ENCODE data around the gene C11orf54.

Gene C11orf54

GRCh38 chr11:93741094-93741881, at the start of gene C11orf54, which contains the start of gene TAF1D:
C11orf54 (plus strand) TSS chr11:93741672; CDS start chr11:93747394, 5,722 bp downstream.
TAF1D (minus strand) TSS chr11:93741495; CDS start chr11:93739304, 2,191 bp downstream.
- peak; percentile 98 for DNase-seq

- DNase-seq = no peak
Measured at GRCh38 chr11:93694109-93694508, 47.4 kb upstream of the C11orf54 start.

- DNase-seq = no peak
Measured at GRCh38 chr11:93694557-93694956, 46.9 kb upstream of the C11orf54 start.

GRCh38 chr11:93697611-93698010, 43.9 kb upstream of the C11orf54 start:
- no peak for DNase-seq

GRCh38 chr11:93700830-93701229, 40.6 kb upstream of the C11orf54 start:
- no peak for DNase-seq

GRCh38 chr11:93704237-93704636, 37.2 kb upstream of the C11orf54 start:
- no peak for DNase-seq

- DNase-seq = no peak
Measured at GRCh38 chr11:93710239-93710638, 31.2 kb upstream of the C11orf54 start.

GRCh38 chr11:93712678-93713077, 28.8 kb upstream of the C11orf54 start:
- DNase-seq = no peak

- DNase-seq = no peak
Measured at GRCh38 chr11:93715797-93716396, 25.6 kb upstream of the C11orf54 start.

GRCh38 chr11:93717501-93717900, 24.0 kb upstream of the C11orf54 start:
- DNase-seq = no peak

- DNase-seq = no peak
Measured at GRCh38 chr11:93718057-93718563, 23.4 kb upstream of the C11orf54 start.

- DNase-seq = no peak
Measured at GRCh38 chr11:93719310-93719709, 22.2 kb upstream of the C11orf54 start.

GRCh38 chr11:93720522-93720921, 20.9 kb upstream of the C11orf54 start:
- DNase-seq = no peak

- DNase-seq = no peak
Measured at GRCh38 chr11:93724089-93724488, 17.4 kb upstream of the C11orf54 start.

- DNase-seq = no peak
Measured at GRCh38 chr11:93727985-93728791, 13.3 kb upstream of the C11orf54 start.

GRCh38 chr11:93728792-93729128, 12.7 kb upstream of the C11orf54 start:
- DNase-seq = no peak

- no peak for DNase-seq
Measured at GRCh38 chr11:93729129-93729616, 12.3 kb upstream of the C11orf54 start.

GRCh38 chr11:93730108-93731107, 11.1 kb upstream of the C11orf54 start:
- DNase-seq = no peak

GRCh38 chr11:93732237-93732892, 9.1 kb upstream of the C11orf54 start:
- DNase-seq = no peak

- DNase-seq = no peak
Measured at GRCh38 chr11:93733474-93733873, 8.0 kb upstream of the C11orf54 start.

Data from left hindlimb (tissue), 1 donor.